GM13977 (cell line): ENCODE measurements around the gene KCTD1.

ENCODE experiments used
- DNase-seq: peaks from one replicate; pipeline ENCODE4 v3.0.0; 2012; ENCODE audit warnings: low spot score
- CTCF ChIP-seq: IDR thresholded peaks from 2 replicates; pipeline ENCODE4 v1.5.1; 2012; ENCODE audit warnings: mild to moderate bottlenecking, control low read depth; ENCODE audit not compliant: insufficient read depth; ENCODE audit errors: extremely low read depth, missing control alignments
- in situ Hi-C: fragments of 300-500 bp; cut with MboI; formaldehyde crosslinking; loops from one replicate; pipeline ENCODE4 v1.12.0; 2022; ENCODE audit warnings: low sequenced_read_pairs, low pct_unique_long_range_greater_than_20kb, mixed read lengths, inconsistent platforms; ENCODE audit not compliant: unreplicated experiment

KCTD1 gene

GRCh38 chr18:26548415-26549262 is at the start of gene KCTD1:
TSS of gene KCTD1 (minus strand) at chr18:26548553. CDS start at chr18:26548536, 17 bp downstream.
- TF ChIP-seq CTCF, result no peak
- in situ Hi-C loops, result no loop called here
- peak; percentile 93 for DNase-seq

GRCh38 chr18:26593365-26594320 is 45.3 kb upstream of the KCTD1 start:
- in situ Hi-C loops, result no loop called here
- no peak for TF ChIP-seq CTCF
- no peak for DNase-seq

- in situ Hi-C loops, result no loop called here
- no peak for DNase-seq
- no peak for TF ChIP-seq CTCF
These were observed 36.4 kb upstream of the KCTD1 start for GRCh38 chr18:26584745-26585144.

GRCh38 chr18:26579941-26580618 is 31.7 kb upstream of the KCTD1 start:
- in situ Hi-C loops, result no loop called here
- no peak for TF ChIP-seq CTCF
- DNase-seq, result no peak

GRCh38 chr18:26575865-26576217 is 27.5 kb upstream of the KCTD1 start:
- in situ Hi-C loops, result no loop called here
- no peak for DNase-seq
- no peak for TF ChIP-seq CTCF
